GM13977 (cell line): ENCODE results near the gene PRDM2.

ENCODE experiments used
- DNase-seq: peaks from one replicate; pipeline ENCODE4 v3.0.0; 2012; ENCODE audit warnings: low spot score
- in situ Hi-C: fragments of 300-500 bp; cut with MboI; formaldehyde crosslinking; loops from one replicate; pipeline ENCODE4 v1.12.0; 2022; ENCODE audit warnings: low sequenced_read_pairs, low pct_unique_long_range_greater_than_20kb, mixed read lengths, inconsistent platforms; ENCODE audit not compliant: unreplicated experiment
- TF ChIP-seq, protein P1 (sequence below): IDR thresholded peaks from 2 replicates; pipeline ENCODE4 v1.5.1; 2012; ENCODE audit warnings: mild to moderate bottlenecking, control low read depth; ENCODE audit not compliant: insufficient read depth; ENCODE audit errors: extremely low read depth, missing control alignments

Gene PRDM2

GRCh38 chr1:13760921-13761320 is 60.9 kb downstream of the PRDM2 start:
- TF ChIP-seq, protein P1, sequence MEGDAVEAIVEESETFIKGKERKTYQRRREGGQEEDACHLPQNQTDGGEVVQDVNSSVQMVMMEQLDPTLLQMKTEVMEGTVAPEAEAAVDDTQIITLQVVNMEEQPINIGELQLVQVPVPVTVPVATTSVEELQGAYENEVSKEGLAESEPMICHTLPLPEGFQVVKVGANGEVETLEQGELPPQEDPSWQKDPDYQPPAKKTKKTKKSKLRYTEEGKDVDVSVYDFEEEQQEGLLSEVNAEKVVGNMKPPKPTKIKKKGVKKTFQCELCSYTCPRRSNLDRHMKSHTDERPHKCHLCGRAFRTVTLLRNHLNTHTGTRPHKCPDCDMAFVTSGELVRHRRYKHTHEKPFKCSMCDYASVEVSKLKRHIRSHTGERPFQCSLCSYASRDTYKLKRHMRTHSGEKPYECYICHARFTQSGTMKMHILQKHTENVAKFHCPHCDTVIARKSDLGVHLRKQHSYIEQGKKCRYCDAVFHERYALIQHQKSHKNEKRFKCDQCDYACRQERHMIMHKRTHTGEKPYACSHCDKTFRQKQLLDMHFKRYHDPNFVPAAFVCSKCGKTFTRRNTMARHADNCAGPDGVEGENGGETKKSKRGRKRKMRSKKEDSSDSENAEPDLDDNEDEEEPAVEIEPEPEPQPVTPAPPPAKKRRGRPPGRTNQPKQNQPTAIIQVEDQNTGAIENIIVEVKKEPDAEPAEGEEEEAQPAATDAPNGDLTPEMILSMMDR = no peak
- in situ Hi-C loops = no loop called here
- no peak for DNase-seq

- in situ Hi-C loops = no loop called here
- TF ChIP-seq, protein P1 = no peak
- DNase-seq = no peak
Measured at GRCh38 chr1:13761883-13762282, 61.9 kb downstream of the PRDM2 start.

DNA sequence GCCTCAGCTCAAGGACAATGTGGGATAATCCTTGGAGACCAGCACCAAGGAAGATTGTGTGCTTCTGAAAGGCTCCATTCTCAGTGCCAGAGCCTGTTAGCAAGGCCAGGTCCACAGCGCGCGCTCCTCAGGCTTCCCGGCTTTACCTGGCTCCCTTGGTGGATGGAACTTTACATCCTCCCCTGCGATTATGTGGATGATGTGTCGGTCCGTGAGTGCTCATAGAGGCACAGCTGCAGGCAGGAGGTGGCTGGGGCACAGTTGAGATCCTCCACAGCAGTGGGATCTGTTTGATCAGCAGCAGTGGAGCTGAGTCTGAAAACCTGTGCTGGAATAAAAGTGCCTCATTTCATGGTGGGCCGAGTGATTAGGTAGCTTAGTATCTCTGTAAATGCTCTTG is 62.7 kb downstream of the PRDM2 start:
- TF ChIP-seq, protein P1 = no peak
- in situ Hi-C loops = no loop called here

GRCh38 chr1:13763222-13763621 is 63.2 kb downstream of the PRDM2 start:
- in situ Hi-C loops = no loop called here
- DNase-seq = no peak
- TF ChIP-seq, protein P1 = no peak

More for the DNA sequence above, 62.7 kb downstream of the PRDM2 start:
- no peak for DNase-seq

- no peak for DNase-seq
- in situ Hi-C loops = no loop called here
- TF ChIP-seq, protein P1 = no peak
Measured at GRCh38 chr1:13763991-13764390, 64.0 kb downstream of the PRDM2 start.

DNA sequence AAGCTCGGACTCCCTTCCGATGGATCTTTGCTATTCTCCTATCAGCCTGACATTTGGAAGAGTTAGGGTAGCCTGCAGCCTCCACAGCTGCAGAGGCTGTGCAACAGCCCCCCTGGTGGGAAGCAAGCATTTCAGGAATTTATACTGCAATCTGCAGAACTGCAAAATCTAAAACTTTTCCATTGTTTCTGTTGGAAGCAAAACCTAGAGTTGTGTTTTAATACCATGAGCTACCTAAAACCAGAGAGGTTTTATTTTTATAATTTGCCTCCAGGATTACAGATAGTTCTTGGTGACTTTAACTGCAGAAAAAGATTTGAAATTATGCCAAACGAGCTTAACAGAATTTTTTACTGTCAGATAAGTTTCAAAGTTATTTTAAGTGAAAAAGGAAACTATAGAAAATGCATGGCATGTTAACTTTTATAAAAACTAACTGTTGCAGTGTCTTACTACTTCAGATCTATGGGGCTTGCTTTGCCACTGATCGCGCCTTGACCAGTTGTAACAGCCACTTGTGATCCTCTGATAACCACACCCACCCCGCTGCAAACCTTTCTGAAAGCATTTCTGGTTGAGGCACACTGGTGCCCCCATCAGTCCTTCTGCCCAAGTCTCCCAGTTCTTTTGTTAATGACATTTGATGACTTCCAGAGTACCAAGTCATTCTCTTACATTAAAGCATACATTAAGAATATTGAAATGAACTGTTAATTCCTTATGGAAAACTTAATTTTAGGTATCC is 64.8 kb downstream of the PRDM2 start:
- no peak for DNase-seq
- in situ Hi-C loops = no loop called here
- TF ChIP-seq, protein P1 = peak; percentile 16
